Renal cortex interstitium (tissue), 11 donors: ENCODE results near the gene PRRC2A. TPM values are rescaled to one million over a fixed set of nuclear protein-coding genes. Genes with fewer than 3 reads are reported as not detected.

Experiments
- DNase-seq, 11 donors: peaks; one replicate each; pipeline ENCODE4 v3.0.0-alpha.2; 2013; ENCODE audit warnings: low read depth in 9 of 11, low spot score in 4 of 11; ENCODE audit errors: extremely low read depth in 1 of 11
- polyA plus RNA-seq, 3 donors: library from polyadenylated mRNA; unstranded; fragments of 120-200 nt; gene quantifications; one replicate each; pipeline ENCODE4 v1.2.1, GENCODE V29; 2013; ENCODE audit not compliant: insufficient read length in 3 of 3

Gene PRRC2A
- polyA plus RNA-seq, 3 donors, result 161 to 211 (median 207) TPM

DNA sequence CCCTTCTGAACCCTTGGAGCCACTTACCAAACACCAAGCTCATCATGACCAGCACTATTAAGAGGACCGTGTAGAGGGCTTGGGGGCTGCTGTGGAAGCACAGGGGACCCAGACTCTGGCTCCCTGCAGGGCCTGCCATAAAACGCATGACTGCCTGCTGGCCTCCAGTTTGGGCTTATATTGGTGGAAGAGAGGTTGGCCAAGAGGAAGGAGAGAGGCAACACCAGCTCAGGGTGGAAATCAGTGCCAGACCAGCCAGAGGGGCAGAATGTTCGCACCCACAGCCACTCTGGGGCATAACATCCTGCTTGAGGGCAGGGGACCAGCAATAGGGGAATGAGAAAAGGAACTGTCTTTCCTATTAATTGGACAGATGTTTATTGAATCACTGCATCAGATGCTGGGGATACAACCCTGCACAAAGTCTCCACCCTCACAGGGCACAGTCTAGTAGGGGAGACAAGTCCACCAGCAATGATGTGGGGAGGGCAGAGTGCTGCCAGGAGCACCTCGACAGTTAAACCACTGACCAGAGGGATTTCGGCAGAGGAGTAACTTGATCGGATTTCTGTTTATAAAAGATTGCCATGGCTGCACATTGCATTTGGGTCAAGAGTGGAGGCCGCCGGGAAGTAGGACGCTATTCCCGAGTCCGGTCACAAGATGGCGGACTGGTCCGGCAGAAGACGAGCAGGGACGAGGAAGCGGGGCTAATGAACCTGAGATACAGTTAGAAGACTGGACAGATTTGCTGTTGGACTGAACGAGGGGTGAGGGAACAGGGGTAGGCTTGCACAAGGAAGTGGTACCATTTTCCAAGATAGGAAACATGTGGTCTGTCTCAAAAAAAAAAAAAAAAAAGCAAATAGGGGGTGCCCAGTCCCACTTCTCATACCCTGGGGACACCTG is 60.0 kb downstream of the PRRC2A start, which contains the start of gene LY6G5C:
Gene LY6G5C, minus strand, starts transcription at position 842 of the 909 bp plus-strand sequence. Its CDS starts 694 bp downstream, at position 148.
- DNase-seq, result peak in 9 of 11 donors; percentile 69 to 88 (median 79)

DNA sequence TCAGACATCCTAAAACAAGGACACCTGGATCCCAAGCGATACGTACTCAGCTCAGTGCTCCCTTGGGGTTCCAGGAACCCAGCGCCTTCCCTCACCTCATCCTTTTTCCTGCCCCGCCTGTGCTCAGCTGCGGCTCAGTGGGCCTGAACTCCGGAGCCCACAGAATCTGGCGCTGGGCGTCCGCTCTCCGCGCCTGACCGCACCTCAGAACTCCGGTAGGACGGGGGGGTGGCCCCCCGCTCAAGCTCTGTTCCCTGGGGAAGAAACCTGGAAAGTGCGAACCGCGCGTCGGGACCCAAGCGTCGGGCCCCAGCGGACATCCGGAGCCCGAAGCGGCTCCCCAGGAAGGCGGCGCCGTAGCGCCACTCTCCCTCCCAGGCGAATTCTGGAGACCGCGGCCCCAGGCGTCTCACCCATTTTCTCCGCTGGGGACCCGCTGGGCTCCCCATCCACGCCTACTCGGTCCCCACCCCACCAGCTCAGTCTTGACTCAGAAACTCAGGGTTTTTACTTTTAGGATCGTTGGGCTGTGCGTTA is 60.7 kb downstream of the PRRC2A start:
- peak in 2 of 11 donors; percentile 49 for DNase-seq

DNA sequence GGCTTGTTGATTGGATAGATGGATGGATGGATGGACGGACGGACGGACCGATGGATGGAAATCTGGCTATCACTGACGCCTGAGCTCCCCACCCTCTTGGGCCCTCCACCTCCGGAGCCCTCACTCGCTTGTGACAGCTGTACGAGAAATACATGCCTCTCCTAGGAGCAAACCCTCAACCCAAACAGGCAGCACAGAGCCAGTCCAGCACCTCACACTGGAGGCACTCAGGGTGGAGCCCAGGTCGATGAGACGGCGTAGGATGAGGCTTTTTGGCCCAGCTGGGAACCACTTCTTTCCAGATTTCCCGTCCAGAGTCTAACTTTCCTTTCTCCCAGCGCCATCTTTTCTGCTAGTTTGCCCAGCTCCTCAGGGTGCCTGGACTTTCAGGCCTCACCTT is 63.1 kb downstream of the PRRC2A start:
- no peak for DNase-seq

DNA sequence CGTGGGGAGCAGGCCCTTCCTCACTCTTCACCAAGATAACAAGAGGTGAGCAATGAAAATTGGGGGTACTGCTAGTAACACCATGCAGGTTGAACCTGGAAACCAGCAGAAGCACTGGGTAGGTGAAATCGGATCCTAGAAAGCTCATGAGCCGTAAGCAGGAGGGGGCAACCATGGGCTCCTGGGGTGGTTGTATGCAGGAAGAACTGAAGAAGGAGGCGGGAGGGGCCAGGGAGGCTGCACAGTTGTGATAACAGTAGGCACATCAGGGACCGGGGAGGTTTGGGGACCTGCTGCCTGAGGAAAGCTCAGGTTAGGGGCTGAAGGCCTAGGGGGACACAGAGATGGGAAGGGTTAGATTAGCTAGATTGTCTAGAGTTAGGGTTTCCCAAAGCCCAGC is 66.0 kb downstream of the PRRC2A start:
- no peak for DNase-seq

DNA sequence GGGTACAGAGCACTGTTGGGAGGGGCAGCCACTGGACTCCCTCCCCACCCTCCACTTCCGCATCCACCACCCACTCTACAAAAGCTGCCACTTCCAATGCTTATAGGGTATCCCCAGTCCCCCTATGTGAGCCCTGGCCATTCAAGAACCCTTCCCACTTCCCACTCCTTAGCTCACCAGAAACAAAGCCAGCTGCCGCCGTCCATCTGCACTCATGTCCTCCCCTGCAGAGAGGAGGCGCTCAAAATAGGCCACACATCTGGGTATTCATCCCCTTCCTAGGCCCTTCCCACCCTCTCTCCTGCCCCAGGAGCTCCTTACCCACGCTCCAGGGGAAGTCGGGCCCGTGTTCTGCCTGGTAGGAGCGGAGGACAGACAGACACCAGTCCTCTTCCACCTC is 66.8 kb downstream of the PRRC2A start:
- no peak for DNase-seq

Other genes starting within 250 kb of the PRRC2A start
- gene MICA, start 217.1 kb upstream of the PRRC2A start, polyA plus RNA-seq, result 10 to 100 TPM in 1 of 3 donors, 1 to 10 TPM in 2; 5.7 to 10.9 (median 7.3) TPM
- 1 to 10 TPM; 1.4 to 1.8 (median 1.5) TPM for gene MICB, start 122.6 kb upstream of the PRRC2A start, polyA plus RNA-seq
- 10 to 100 TPM; 13.5 to 19.2 (median 17.9) TPM for gene MCCD1, start 91.8 kb upstream of the PRRC2A start, polyA plus RNA-seq
- 100 to 1,000 TPM; 573 to 689 (median 586) TPM for gene DDX39B, start 78.7 kb upstream of the PRRC2A start, polyA plus RNA-seq
- gene ATP6V1G2, start 74.1 kb upstream of the PRRC2A start, polyA plus RNA-seq, result 10 to 100 TPM in 2 of 3 donors, 1 to 10 TPM in 1; 5.9 to 11.5 (median 11.0) TPM
- gene NFKBIL1, start 73.1 kb upstream of the PRRC2A start, polyA plus RNA-seq, result 10 to 100 TPM; 17.0 to 28.4 (median 27.7) TPM
- gene LTA, start 48.4 kb upstream of the PRRC2A start, polyA plus RNA-seq, result under 1 TPM; 0.26 to 0.43 (median 0.33) TPM
- under 1 TPM; 0.18 to 0.40 (median 0.24) TPM for gene TNF, start 45.1 kb upstream of the PRRC2A start, polyA plus RNA-seq
- 1 to 10 TPM in 2 of 3 donors, under 1 TPM in 1; 0.53 to 2.3 (median 2.2) TPM for gene LTB, start 38.3 kb upstream of the PRRC2A start, polyA plus RNA-seq
- gene LST1, start 34.4 kb upstream of the PRRC2A start, polyA plus RNA-seq, result 1 to 10 TPM; 4.4 to 6.5 (median 6.3) TPM
- gene NCR3, start 27.7 kb upstream of the PRRC2A start, polyA plus RNA-seq, result under 1 TPM in 2 of 3 donors, not detected in 1; 0.19 TPM
- 10 to 100 TPM; 63.3 to 80.6 (median 78.2) TPM for gene AIF1, start 5.5 kb upstream of the PRRC2A start, polyA plus RNA-seq
- gene BAG6, start 31.9 kb downstream of the PRRC2A start, polyA plus RNA-seq, result 100 to 1,000 TPM; 243 to 263 (median 257) TPM
- gene APOM, start 35.2 kb downstream of the PRRC2A start, polyA plus RNA-seq, result 100 to 1,000 TPM; 105 to 114 (median 110) TPM
- gene C6orf47, start 40.1 kb downstream of the PRRC2A start, polyA plus RNA-seq, result 10 to 100 TPM; 17.3 to 22.9 (median 18.4) TPM
- 10 to 100 TPM; 28.1 to 33.1 (median 29.9) TPM for gene GPANK1, start 44.3 kb downstream of the PRRC2A start, polyA plus RNA-seq
- gene CSNK2B, start 45.4 kb downstream of the PRRC2A start, polyA plus RNA-seq, result 100 to 1,000 TPM; 232 to 252 (median 246) TPM
- 10 to 100 TPM; 22.8 to 30.6 (median 25.3) TPM for gene LY6G5B, start 49.3 kb downstream of the PRRC2A start, polyA plus RNA-seq
- 1 to 10 TPM; 2.4 to 3.5 (median 3.4) TPM for gene LY6G5C, start 60.4 kb downstream of the PRRC2A start, polyA plus RNA-seq
- gene ABHD16A, start 82.6 kb downstream of the PRRC2A start, polyA plus RNA-seq, result 10 to 100 TPM; 52.4 to 70.9 (median 61.6) TPM
- 1 to 10 TPM in 1 of 3 donors, under 1 TPM in 2; 0.44 to 1.2 (median 0.73) TPM for gene LY6G6F, start 86.2 kb downstream of the PRRC2A start, polyA plus RNA-seq
- under 1 TPM in 1 of 3 donors, not detected in 2; 0.20 TPM for gene LY6G6D, start 94.6 kb downstream of the PRRC2A start, polyA plus RNA-seq
- gene LY6G6C, start 101.0 kb downstream of the PRRC2A start, polyA plus RNA-seq, result under 1 TPM in 2 of 3 donors, not detected in 1; 0.26 to 0.41 TPM
- 1 to 10 TPM; 1.6 TPM for gene MPIG6B, start 102.7 kb downstream of the PRRC2A start, polyA plus RNA-seq
- 100 to 1,000 TPM; 152 to 237 (median 188) TPM for gene DDAH2, start 108.6 kb downstream of the PRRC2A start, polyA plus RNA-seq
- gene CLIC1, start 115.8 kb downstream of the PRRC2A start, polyA plus RNA-seq, result 100 to 1,000 TPM; 268 to 296 (median 292) TPM
- gene MSH5, start 119.3 kb downstream of the PRRC2A start, polyA plus RNA-seq, result 10 to 100 TPM; 21.4 to 59.0 (median 22.1) TPM
- 10 to 100 TPM in 2 of 3 donors, 1 to 10 TPM in 1; 6.8 to 17.2 (median 10.0) TPM for gene SAPCD1, start 141.9 kb downstream of the PRRC2A start, polyA plus RNA-seq
- gene VWA7, start 156.6 kb downstream of the PRRC2A start, polyA plus RNA-seq, result 10 to 100 TPM in 1 of 3 donors, 1 to 10 TPM in 2; 7.3 to 13.9 (median 8.5) TPM
- gene VARS1, start 175.0 kb downstream of the PRRC2A start, polyA plus RNA-seq, result 10 to 100 TPM; 58.7 to 72.2 (median 61.2) TPM
- gene LSM2, start 186.3 kb downstream of the PRRC2A start, polyA plus RNA-seq, result 10 to 100 TPM; 72.1 to 90.4 (median 82.4) TPM
- gene HSPA1L, start 194.6 kb downstream of the PRRC2A start, polyA plus RNA-seq, result 1 to 10 TPM; 3.3 to 5.0 (median 4.0) TPM
- gene HSPA1A, start 194.8 kb downstream of the PRRC2A start, polyA plus RNA-seq, result 100 to 1,000 TPM in 2 of 3 donors, 10 to 100 TPM in 1; 84.4 to 121 (median 116) TPM
- 100 to 1,000 TPM; 119 to 167 (median 142) TPM for gene HSPA1B, start 207.0 kb downstream of the PRRC2A start, polyA plus RNA-seq
- 10 to 100 TPM; 74.6 to 79.3 (median 78.1) TPM for gene NEU1, start 242.1 kb downstream of the PRRC2A start, polyA plus RNA-seq